PFSK-1 (cell line): Measurements from ENCODE around the gene ZNF479.

Source experiments
- FOXP2 ChIP-seq: optimal IDR thresholded peaks from 2 replicates; pipeline ENCODE3; 2011; ENCODE audit warnings: borderline replicate concordance, control low read depth, inconsistent platforms; ENCODE audit not compliant: insufficient read depth; ENCODE audit errors: extremely low read length, extremely low read depth
- POLR2AphosphoS5 ChIP-seq: IDR thresholded peaks from 2 replicates; pipeline ENCODE4 v1.6.1; 2012; ENCODE audit warnings: low read depth, mild to moderate bottlenecking, control low read depth, low read length, moderate library complexity
- REST ChIP-seq, 2 experiments: IDR thresholded peaks; 2 replicates each; pipeline versions ENCODE4 v1.6.1 to v1.8.0; 2011 to 2012; ENCODE audit warnings: low read depth in 2 of 2, low read length in 2 of 2, control low read depth in 1 of 2, inconsistent platforms in 1 of 2, mild to moderate bottlenecking in 1 of 2, moderate library complexity in 1 of 2; ENCODE audit not compliant: insufficient read depth in 1 of 2
- SIN3A ChIP-seq: IDR thresholded peaks from 2 replicates; pipeline ENCODE4 v1.6.1; 2012; ENCODE audit warnings: mild to moderate bottlenecking, low read length, moderate library complexity, borderline replicate concordance; ENCODE audit not compliant: insufficient read depth
- TAF1 ChIP-seq: IDR thresholded peaks from 2 replicates; pipeline ENCODE4 v1.6.1; 2012; ENCODE audit warnings: low read length, control low read depth, borderline replicate concordance; ENCODE audit not compliant: insufficient read depth

Gene ZNF479

GRCh38 chr7:57177856-57178767, 45.9 kb upstream of the ZNF479 start:
- TF ChIP-seq TAF1 (no peak), POLR2AphosphoS5 (no peak), REST (IDR thresholded peaks at IDR 0.05; ENCODE audit: insufficient read depth in 1 of 2, low read depth in 2 of 2, low read length in 2 of 2) (no peak), SIN3A (no peak), FOXP2 (no peak)

GRCh38 chr7:57176928-57177635, 44.8 kb upstream of the ZNF479 start:
- no peak for TF ChIP-seq SIN3A
- no peak for TF ChIP-seq TAF1
- TF ChIP-seq FOXP2, result no peak
- no peak for TF ChIP-seq POLR2AphosphoS5
- no peak for TF ChIP-seq REST (IDR thresholded peaks at IDR 0.05; ENCODE audit: insufficient read depth in 1 of 2, low read depth in 2 of 2, low read length in 2 of 2)

GRCh38 chr7:57165285-57165899, 33.2 kb upstream of the ZNF479 start:
- TF ChIP-seq TAF1 (no peak), REST (IDR thresholded peaks at IDR 0.05; ENCODE audit: insufficient read depth in 1 of 2, low read depth in 2 of 2, low read length in 2 of 2) (no peak), SIN3A (no peak), POLR2AphosphoS5 (no peak), FOXP2 (no peak)
